HAP-1 (cell line): Measurements from ENCODE around the gene TIAM1.

Experiments
- DNase-seq, 2 experiments: peaks; one replicate each; pipeline ENCODE4 v3.0.0-alpha.2; 2016 to 2020; ENCODE audit warnings: low spot score in 2 of 2
- H3K27me3 ChIP-seq: fragments of 250-450 bp; sonication (Bioruptor Pico); 2 replicates; pipeline ENCODE4 v1.5.1; 2020; ENCODE audit warnings: low read depth, mild to moderate bottlenecking, moderate library complexity
- H3K36me3 ChIP-seq: fragments of 250-450 bp; sonication (Bioruptor Pico); replicated peaks from 2 replicates; pipeline ENCODE4 v1.5.1; 2020; ENCODE audit warnings: mild to moderate bottlenecking
- H3K4me1 ChIP-seq: fragments of 250-450 bp; sonication (Bioruptor Pico); 2 replicates; pipeline ENCODE4 v1.5.1; 2020; ENCODE audit warnings: mild to moderate bottlenecking
- H3K4me3 ChIP-seq: fragments of 250-450 bp; sonication (Bioruptor Pico); 2 replicates; pipeline ENCODE4 v1.5.1; 2020; ENCODE audit warnings: mild to moderate bottlenecking, moderate library complexity
- H3K9me3 ChIP-seq: fragments of 250-450 bp; sonication (Bioruptor Pico); 2 replicates; pipeline ENCODE4 v1.5.1; 2020; ENCODE audit warnings: mild to moderate bottlenecking, moderate library complexity
- in situ Hi-C: fragments of 300-500 bp; cut with MboI; formaldehyde crosslinking; loops from 3 replicates; pipeline ENCODE4 v1.14.3; 2020; ENCODE audit warnings: low sequenced_read_pairs, inconsistent platforms, mixed read lengths

The TIAM1 gene

DNA sequence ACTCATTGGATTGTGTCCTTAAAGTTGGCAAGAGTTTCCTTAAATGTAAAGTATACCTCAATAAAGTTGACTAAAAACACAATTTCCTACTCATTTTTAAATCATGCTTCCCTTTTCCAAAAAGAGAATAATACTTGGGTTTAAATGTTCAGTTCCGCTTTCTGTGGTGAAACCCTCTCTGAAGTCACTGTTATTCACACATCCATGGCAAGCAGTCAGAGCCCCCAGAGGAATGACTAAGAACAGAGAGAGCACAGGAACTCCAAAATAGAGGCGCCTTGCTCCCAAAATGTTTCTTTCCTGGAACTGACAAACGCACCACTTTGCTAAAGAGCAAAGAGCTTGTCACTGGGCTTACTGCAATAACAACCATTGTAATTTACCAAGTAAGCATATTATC, 142.5 kb downstream of the TIAM1 start:
- in situ Hi-C loops, result no loop called here
- H3K9me3 ChIP-seq, result no peaks in the 10 kb centered on the region
- no peaks in the 10 kb centered on the region for H3K4me1 ChIP-seq
- no peaks in the 10 kb centered on the region for H3K36me3 ChIP-seq
- peaks cover 2% of the 10 kb centered on the region; the same call in 1 of the 2 replicates for H3K27me3 ChIP-seq
- no peak for DNase-seq
- no peak overlapping the region for H3K4me3 ChIP-seq

DNA sequence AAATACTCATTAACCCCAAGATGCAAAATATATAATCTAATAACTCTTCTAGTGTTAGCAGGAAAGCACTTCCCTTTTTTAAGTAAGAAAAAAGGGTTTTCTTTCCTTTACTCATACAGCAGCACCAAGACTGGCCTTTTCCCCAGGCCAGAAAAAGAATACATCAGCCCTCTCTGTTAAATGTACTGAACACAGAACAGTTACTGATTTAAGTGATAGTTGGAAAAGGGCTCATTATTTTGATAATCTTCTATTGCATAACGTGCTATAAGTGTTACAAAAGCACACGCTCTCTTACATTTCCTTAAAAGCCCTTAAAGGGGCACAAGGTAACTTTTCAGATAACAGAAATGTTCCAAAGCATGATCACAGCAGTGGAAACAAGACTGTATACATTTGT, 142.9 kb downstream of the TIAM1 start:
- Histone ChIP-seq H3K4me1 (no peaks in the 10 kb centered on the region), H3K4me3 (no peak overlapping the region), H3K36me3 (no peaks in the 10 kb centered on the region), H3K27me3 (peaks cover 2% of the 10 kb centered on the region; the same call in 1 of the 2 replicates), H3K9me3 (no peaks in the 10 kb centered on the region)
- no peak for DNase-seq
- in situ Hi-C loops, result no loop called here

DNA sequence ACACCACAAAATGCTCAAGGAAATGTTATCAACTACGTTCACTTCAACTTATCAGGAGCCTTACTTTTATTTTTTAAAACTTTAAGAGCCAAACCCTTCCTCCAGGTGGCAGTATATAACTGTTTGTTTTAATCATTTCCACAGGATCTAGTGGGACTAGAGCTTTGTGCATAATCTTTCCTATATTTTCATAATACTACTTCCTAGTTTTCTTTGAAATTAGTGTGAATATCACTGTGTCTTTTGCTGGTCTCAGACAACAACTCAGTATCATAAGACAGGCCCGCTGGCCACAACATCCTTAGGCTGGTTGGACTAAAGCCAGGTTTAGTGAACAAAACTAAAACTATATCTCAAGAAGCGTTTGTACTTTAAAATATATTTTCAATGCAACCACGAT, 145.5 kb downstream of the TIAM1 start:
- no peak overlapping the region for H3K4me3 ChIP-seq
- DNase-seq, result peak in 1 of 2 experiments; percentile 55
- H3K36me3 ChIP-seq, result no peaks in the 10 kb centered on the region
- H3K27me3 ChIP-seq, result no peaks in the 10 kb centered on the region; the same call in 1 of the 2 replicates
- H3K9me3 ChIP-seq, result no peaks in the 10 kb centered on the region
- in situ Hi-C loops, result loop anchor here (5.0 kb wide), 1 partner anchor 404 kb away; no protein-coding TSS in a partner anchor
- no peaks in the 10 kb centered on the region for H3K4me1 ChIP-seq

DNA sequence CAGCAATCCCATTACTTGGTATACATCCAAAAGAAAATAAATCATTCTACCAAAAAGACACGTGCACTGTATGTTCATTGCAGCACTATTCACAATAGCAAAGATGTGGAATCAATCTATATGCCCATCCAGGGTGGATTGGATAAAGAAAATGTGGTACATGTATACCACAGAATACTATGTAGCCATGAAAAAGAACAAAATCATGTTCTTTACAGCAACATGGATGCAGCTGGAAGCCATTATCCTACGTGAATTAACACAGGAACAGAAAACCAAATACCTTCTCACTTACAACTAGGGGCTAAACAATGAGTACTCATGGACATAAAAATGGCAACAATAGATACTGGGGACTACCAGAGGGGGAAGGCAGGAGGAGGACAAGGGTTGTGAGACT, 147.3 kb downstream of the TIAM1 start:
- H3K36me3 ChIP-seq, result no peaks in the 10 kb centered on the region
- no peak overlapping the region for H3K4me3 ChIP-seq
- no peak for DNase-seq
- in situ Hi-C loops, result loop anchor here (5.0 kb wide), 1 partner anchor 406 kb away; no protein-coding TSS in a partner anchor
- H3K27me3 ChIP-seq, result no peaks in the 10 kb centered on the region; the same call in 1 of the 2 replicates
- no peaks in the 10 kb centered on the region for H3K9me3 ChIP-seq
- no peaks in the 10 kb centered on the region for H3K4me1 ChIP-seq

DNA sequence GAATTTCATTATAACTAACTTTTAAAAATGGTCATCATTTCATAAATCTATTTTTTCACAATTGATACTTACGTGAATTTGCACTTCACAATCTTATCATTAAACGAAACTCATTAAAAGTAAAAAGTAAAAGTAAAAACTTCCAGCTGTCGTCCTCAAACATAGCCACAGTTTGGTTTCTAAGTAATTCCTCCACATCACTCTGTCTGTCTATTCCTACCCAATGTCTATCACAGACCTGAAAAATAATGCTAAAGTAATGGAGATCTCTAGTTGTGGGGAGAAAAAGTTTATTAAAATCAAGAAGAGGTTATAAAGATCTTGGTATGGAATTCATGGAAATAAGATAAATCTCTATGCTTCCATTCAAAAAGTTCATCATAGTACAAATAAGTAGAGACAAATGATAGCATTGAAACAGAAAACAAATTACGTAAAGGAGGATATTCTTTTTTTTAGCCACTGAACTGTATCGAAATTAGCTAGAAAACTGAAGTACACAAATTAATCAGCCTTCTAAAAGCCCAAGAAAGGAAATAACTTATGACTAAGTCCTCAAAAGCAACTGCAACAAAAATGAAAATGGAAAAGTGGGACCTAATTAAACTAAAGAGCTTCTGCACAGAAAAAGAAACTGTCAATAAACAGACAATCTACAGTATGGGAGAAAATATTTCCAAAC, 148.6 kb downstream of the TIAM1 start:
- no peak for DNase-seq
- in situ Hi-C loops, result loop anchor here (5.0 kb wide), 1 partner anchor 407 kb away; no protein-coding TSS in a partner anchor
- no peaks in the 10 kb centered on the region for H3K4me1 ChIP-seq
- no peaks in the 10 kb centered on the region for H3K27me3 ChIP-seq
- H3K9me3 ChIP-seq, result no peaks in the 10 kb centered on the region
- no peak overlapping the region for H3K4me3 ChIP-seq
- H3K36me3 ChIP-seq, result no peaks in the 10 kb centered on the region

DNA sequence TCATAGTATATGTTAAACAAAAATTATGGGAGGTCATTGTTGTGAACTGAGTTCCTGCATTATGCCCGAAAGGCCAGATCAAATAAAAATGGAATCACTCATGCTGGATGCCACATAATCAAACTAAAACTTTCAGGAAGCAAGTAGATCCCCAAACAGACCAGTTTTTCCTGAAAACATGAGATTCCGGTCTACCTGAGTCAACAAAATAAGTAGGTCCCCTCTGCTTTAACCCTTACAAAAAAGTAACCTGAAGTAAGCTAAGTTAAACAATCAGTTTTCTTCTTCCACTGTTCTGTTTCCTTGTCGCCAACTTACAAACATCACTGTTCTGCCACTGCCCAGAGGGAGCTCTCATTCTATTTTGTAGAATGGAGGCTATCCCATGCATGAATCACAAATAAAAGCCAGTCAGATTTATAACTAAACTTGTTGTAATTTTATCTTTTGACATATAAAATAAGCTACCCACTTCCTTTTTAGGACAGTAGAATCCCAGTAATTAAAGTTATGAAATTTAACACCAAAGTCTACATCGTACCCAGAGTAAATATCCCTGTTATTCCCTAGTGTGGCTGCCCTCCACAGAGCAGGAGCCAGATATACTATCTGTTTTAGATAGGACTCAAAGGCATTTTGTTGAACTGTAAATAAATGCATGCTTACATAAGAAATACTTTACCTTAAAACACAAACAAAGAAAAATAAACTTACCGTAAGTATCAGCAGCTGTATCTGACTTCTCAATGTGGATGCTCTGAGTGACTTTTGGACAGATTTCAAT, 149.4 kb downstream of the TIAM1 start:
- no peak overlapping the region for H3K4me3 ChIP-seq
- no peak for DNase-seq
- no peaks in the 10 kb centered on the region for H3K36me3 ChIP-seq
- no peaks in the 10 kb centered on the region for H3K4me1 ChIP-seq
- no peaks in the 10 kb centered on the region for H3K9me3 ChIP-seq
- in situ Hi-C loops, result loop anchor here (5.0 kb wide), 1 partner anchor 408 kb away; no protein-coding TSS in a partner anchor
- no peaks in the 10 kb centered on the region for H3K27me3 ChIP-seq

DNA sequence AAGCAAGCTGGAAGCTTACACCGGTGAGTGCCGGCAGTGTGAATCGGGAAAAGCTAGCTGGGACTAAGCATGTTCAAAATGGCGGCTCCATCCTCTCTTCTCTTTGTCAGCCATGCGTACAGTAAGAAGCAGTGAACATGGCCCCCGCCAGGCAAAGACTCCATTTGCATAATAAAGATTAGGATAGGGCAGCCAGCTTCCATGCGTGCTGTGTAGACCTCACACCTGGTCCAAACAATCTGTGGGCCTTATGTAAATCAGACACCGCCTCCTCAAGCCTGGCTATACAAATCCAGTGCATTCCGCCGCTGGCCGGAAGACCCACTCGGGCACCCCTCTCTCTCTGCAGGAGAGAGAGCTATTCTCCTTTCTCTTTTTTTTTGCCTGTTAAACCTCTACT, 150.3 kb downstream of the TIAM1 start:
- DNase-seq, result peak; percentile 15 to 35
- Histone ChIP-seq H3K9me3 (no peaks in the 10 kb centered on the region), H3K36me3 (no peaks in the 10 kb centered on the region), H3K4me3 (no peak overlapping the region), H3K4me1 (no peaks in the 10 kb centered on the region), H3K27me3 (no peaks in the 10 kb centered on the region)
- in situ Hi-C loops, result no loop called here

DNA sequence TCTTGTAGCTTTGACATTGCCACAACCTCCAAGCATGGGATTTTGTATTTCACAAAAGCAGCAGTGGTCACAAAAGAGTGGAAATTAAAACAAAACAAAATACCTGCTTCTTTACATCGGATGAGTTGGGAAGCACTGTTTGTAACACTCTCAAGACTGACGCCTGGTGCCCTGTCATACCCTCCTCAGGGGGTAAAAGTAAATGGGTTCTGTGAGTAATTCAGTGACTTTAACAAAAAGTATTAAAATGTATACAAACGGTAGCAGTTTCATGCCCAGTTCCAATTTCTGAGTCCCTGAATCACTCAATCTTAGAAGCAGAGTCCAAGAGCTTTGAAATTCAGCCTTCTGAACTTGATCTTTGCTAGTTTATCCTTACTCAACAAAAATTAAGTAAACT, 152.5 kb downstream of the TIAM1 start:
- in situ Hi-C loops, result no loop called here
- no peaks in the 10 kb centered on the region for H3K9me3 ChIP-seq
- DNase-seq, result no peak

DNA sequence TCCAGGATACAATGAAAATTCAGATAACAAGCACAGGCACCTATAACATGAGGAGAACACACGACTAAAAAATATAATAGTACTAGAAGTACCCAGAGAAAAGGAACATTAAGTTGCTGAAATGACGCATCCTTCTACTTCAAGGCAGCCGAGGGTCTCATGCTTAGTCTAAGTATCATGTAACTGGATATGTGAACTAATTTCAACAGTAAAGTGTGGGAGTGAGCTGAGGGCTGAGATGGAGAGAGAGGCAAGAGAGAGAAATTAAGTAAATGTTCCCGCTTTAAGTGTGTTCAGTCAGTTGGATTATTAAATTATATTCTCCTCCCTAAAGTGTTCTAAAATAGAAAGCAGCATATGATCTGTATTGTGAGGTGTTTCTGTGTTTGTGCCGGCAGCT, 153.5 kb downstream of the TIAM1 start:
- Histone ChIP-seq H3K4me1 (no peaks in the 10 kb centered on the region), H3K36me3 (no peaks in the 10 kb centered on the region), H3K4me3 (no peak overlapping the region), H3K27me3 (no peaks in the 10 kb centered on the region), H3K9me3 (no peaks in the 10 kb centered on the region)
- no peak for DNase-seq
- in situ Hi-C loops, result no loop called here

More for the DNA sequence above, 152.5 kb downstream of the TIAM1 start:
- Histone ChIP-seq H3K36me3 (no peaks in the 10 kb centered on the region), H3K4me1 (no peaks in the 10 kb centered on the region), H3K27me3 (no peaks in the 10 kb centered on the region), H3K4me3 (no peak overlapping the region)

DNA sequence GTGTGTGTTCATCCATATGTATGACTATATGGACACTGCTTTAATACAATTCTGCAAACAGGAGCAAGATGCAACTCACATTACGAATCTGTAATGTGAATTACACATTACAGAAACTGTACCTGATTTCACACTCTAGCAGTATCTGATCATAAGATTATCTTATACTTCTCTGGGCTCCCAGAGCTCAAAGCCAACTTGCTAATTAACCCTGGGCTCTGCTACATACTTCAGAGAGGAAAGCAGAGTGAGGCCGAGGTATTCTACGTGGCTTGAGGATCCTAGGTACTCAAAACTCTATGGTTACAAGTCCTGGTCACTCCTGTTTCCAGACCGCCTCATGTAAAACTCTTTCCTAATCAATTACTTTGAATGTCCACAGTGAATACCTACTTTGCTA, 156.6 kb downstream of the TIAM1 start:
- no peaks in the 10 kb centered on the region for H3K4me1 ChIP-seq
- no peaks in the 10 kb centered on the region for H3K36me3 ChIP-seq
- in situ Hi-C loops, result no loop called here
- no peaks in the 10 kb centered on the region for H3K27me3 ChIP-seq
- H3K4me3 ChIP-seq, result no peak overlapping the region
- no peak for DNase-seq
- no peaks in the 10 kb centered on the region for H3K9me3 ChIP-seq

DNA sequence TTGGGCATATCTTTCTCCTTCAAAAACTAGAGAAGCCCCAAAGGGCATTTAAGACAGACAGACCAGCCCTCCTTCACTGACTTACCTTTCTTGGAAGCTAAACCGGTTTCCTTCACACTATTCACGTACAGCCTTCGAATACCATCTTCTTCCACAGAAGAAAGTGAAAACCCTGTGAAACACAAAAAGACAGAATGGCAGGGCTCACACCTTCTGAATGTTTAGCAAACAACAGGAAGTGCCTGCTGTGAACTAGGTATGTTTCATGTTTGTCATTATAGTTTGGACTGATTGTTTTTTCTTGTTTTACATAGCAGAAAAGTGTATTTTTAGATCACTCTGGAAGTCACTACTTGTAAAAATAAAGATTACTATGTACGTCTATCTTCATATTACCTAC, 157.1 kb downstream of the TIAM1 start:
- Histone ChIP-seq H3K4me3 (no peak overlapping the region), H3K4me1 (no peaks in the 10 kb centered on the region), H3K27me3 (no peaks in the 10 kb centered on the region), H3K36me3 (no peaks in the 10 kb centered on the region), H3K9me3 (no peaks in the 10 kb centered on the region)
- in situ Hi-C loops, result no loop called here
- DNase-seq, result no peak

DNA sequence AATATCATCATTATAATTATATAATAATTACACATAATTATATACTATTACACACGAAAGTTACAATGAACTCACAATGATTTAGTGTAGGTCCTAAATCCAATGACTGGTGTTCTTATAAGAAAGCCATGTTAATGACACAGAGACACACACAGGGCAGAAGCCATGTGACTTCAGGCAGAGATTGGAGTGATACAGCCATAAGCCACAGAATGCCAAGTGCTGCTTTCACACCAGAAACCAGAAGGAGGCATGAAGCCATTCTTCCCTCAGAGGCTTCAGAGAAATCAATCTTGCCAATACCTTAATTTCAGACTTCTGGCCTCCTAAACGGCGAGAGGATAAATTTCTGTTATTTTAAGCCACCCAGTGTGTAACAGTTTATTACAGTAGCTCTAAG, 158.4 kb downstream of the TIAM1 start:
- Histone ChIP-seq H3K27me3 (no peaks in the 10 kb centered on the region), H3K4me1 (no peaks in the 10 kb centered on the region), H3K9me3 (no peaks in the 10 kb centered on the region), H3K36me3 (no peaks in the 10 kb centered on the region), H3K4me3 (no peak overlapping the region)
- in situ Hi-C loops, result no loop called here
- no peak for DNase-seq

DNA sequence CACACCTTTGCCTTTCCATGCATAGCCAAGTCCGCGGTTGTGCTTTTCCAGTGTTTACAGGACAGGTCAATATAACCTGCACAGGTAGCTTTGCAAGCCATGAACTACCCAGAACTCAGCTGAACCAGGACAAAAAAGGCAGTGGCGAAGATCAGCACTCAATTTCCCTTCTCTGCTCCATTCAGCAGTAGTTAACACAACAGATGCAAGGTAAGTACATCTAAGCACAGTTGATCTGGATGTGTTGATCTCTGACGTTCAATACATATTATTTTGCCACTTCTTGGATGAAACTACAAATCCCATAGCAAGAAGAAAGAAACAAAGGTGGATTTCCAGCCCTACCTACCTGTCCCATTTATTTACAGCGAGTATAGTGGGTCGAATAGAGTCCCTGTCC, 159.2 kb downstream of the TIAM1 start:
- in situ Hi-C loops, result loop anchor here (5.0 kb wide), 1 partner anchor 88 kb away; no protein-coding TSS in a partner anchor
- Histone ChIP-seq H3K4me3 (no peak overlapping the region), H3K4me1 (no peaks in the 10 kb centered on the region), H3K27me3 (no peaks in the 10 kb centered on the region), H3K36me3 (no peaks in the 10 kb centered on the region), H3K9me3 (no peaks in the 10 kb centered on the region)
- no peak for DNase-seq

DNA sequence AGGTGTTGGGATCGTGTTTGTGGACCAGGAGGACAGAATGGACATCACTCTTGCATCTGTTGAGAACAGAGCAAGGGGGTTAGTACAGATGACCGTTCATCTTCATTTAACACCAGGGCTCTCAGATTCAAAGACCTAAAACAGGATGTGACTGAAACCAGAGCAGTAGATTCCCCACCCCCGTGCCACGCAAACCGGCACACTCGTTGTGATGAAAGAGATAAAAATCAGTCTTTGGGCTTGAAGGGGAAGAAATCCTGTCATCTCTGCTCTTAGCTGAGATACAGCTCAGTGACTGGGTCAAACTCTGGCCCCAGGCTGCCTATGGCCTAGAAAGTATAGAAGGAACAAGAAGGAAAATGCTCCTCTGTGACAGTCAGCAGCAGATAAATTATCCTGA, 159.6 kb downstream of the TIAM1 start:
- in situ Hi-C loops, result loop anchor here (5.0 kb wide), 1 partner anchor 87 kb away; no protein-coding TSS in a partner anchor
- Histone ChIP-seq H3K9me3 (no peaks in the 10 kb centered on the region), H3K36me3 (no peaks in the 10 kb centered on the region), H3K27me3 (no peaks in the 10 kb centered on the region), H3K4me3 (no peak overlapping the region), H3K4me1 (no peaks in the 10 kb centered on the region)
- DNase-seq, result no peak
